PC-9 (cell line): ENCODE measurements around the gene PRSS21. TPM values are rescaled to one million over a fixed set of nuclear protein-coding genes. Genes with fewer than 3 reads are reported as not detected.

ENCODE experiments used
- BruUV-seq: library from RNA; stranded (reverse); fragments of 400-500 nt; replicated peaks from 2 replicates; lab custom pipeline; 2021; lab: Mats Ljungman, UMichigan
- CTCF ChIA-PET: fragments of 300-600 bp; sonication (Branson Sonifier 250); formaldehyde crosslinking; loops from one replicate; lab custom pipeline; 2022; ENCODE audit warnings: antibody characterized with exemption; lab: Charles Lee
- POLR2A ChIA-PET: fragments of 300-600 bp; sonication (Branson Sonifier 250); formaldehyde crosslinking; loops from one replicate; lab custom pipeline; 2022; ENCODE audit warnings: antibody characterized with exemption; ENCODE audit not compliant: unreplicated experiment; lab: Charles Lee
- DNase-seq, 2 experiments: peaks; one replicate each; pipeline versions ENCODE4 v3.0.0 to v3.0.0-alpha.2; 2015 to 2022; ENCODE audit warnings: mixed read lengths in 1 of 2
- H2AFZ ChIP-seq: fragments of 200-600 bp; sonication (generic); 2 replicates; pipeline ENCODE4 v1.8.1; 2017; ENCODE audit warnings: antibody characterized with exemption
- H3F3A ChIP-seq: fragments of 200-600 bp; sonication (generic); 2 replicates; pipeline ENCODE4 v1.8.1; 2017; ENCODE audit warnings: antibody characterized with exemption, mild to moderate bottlenecking, low read depth; ENCODE audit not compliant: insufficient read depth
- H3K27ac ChIP-seq: fragments of 200-600 bp; sonication (generic); 2 replicates; pipeline ENCODE4 v1.6.1; 2016; ENCODE audit warnings: mixed run types
- H3K27me3 ChIP-seq: fragments of 200-600 bp; sonication (generic); 2 replicates; pipeline ENCODE4 v1.6.1; 2016; ENCODE audit warnings: low read depth, mixed run types; ENCODE audit not compliant: insufficient read depth
- H3K36me3 ChIP-seq: fragments of 200-600 bp; sonication (generic); 2 replicates; pipeline ENCODE4 v1.6.1; 2016; ENCODE audit warnings: low read depth, mixed run types
- H3K4me1 ChIP-seq: fragments of 200-600 bp; sonication (generic); replicated peaks from 2 replicates; pipeline ENCODE4 v1.6.1; 2016; ENCODE audit warnings: mixed run types; ENCODE audit not compliant: insufficient read depth
- H3K4me2 ChIP-seq: fragments of 200-600 bp; sonication (generic); 2 replicates; pipeline ENCODE4 v1.6.1; 2017; ENCODE audit warnings: mixed run types
- H3K4me3 ChIP-seq: fragments of 200-600 bp; sonication (generic); 2 replicates; pipeline ENCODE4 v1.6.1; 2016; ENCODE audit warnings: mixed run types
- H3K79me2 ChIP-seq: fragments of 200-600 bp; sonication (generic); 2 replicates; pipeline ENCODE4 v1.6.1; 2017; ENCODE audit warnings: low read depth, mixed run types
- H3K9me2 ChIP-seq: fragments of 200-600 bp; sonication (generic); 2 replicates; pipeline ENCODE4 v1.8.1; 2017; ENCODE audit warnings: mild to moderate bottlenecking; ENCODE audit not compliant: insufficient read depth
- H3K9me3 ChIP-seq: fragments of 200-600 bp; sonication (generic); 2 replicates; pipeline ENCODE4 v1.8.1; 2016; ENCODE audit warnings: low read depth; ENCODE audit not compliant: insufficient read depth
- H4K20me1 ChIP-seq: fragments of 200-600 bp; sonication (generic); 2 replicates; pipeline ENCODE4 v1.8.1; 2017; ENCODE audit not compliant: insufficient read depth
- CTCF ChIP-seq: fragments of 200-600 bp; sonication (generic); conservative IDR thresholded peaks from 2 replicates; pipeline ENCODE4 v1.6.1; 2017; ENCODE audit warnings: mixed run types, antibody characterized with exemption, mild to moderate bottlenecking, moderate library complexity
- EZH2 ChIP-seq: fragments of 200-600 bp; sonication (generic); IDR thresholded peaks from 2 replicates; pipeline ENCODE4 v1.8.0; 2017; ENCODE audit warnings: antibody characterized with exemption, low read depth
- intact Hi-C: fragments of 100-400 bp; cut with micrococcal nuclease; formaldehyde crosslinking; loops from one replicate; pipeline ENCODE4 v1.10.0; 2022; ENCODE audit not compliant: unreplicated experiment
- total RNA-seq: library from RNA; stranded (reverse); gene quantifications from 2 replicates; pipeline ENCODE4 v1.2.3, GENCODE V29; 2021

The PRSS21 gene
- total RNA-seq, 1 experiment from 2014 or later: 61.2 TPM

DNA sequence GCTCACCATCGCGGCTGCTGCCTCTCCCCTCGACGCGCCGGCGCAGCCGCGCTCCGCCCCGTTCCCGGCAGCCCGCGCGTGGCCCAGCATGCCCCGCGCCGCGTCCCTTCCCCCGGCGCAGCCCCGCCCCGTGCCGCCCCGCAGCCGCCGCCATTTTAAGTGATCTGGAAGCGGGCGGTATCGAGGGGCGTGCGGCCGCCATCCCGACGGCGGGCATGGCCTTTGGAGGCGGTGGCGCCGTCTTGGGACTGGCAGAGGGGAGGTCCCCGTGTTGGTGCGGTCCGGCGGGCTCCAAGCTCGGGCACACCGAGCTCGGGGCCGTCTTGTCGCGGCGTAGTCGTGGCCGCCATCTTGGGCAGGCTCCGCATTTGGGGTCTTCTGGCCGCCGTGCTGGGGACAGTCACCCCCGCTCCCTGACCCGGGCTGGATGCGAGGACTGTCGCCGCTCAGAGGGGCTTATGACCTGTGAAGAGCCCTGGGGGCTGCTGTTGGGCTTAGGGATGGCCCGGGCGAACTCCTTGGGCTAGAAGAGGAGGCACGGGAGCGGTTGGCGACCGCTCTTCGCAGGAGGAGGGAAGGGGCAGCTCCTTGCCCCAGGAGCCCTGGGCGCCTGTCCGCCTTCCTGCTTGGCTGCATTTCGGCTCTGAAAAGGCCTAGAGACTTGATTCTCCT lies 39.7 kb upstream of the PRSS21 start, which contains the start of gene ELOB:
Gene ELOB, minus strand, starts transcription at position 50 of the 672 bp plus-strand sequence. Its CDS starts 41 bp downstream, at position 9.
- POLR2A ChIA-PET: interaction anchor here (0.6 to 0.7 kb wide), 4 partner anchors 26 to 81 kb away, joined by 3 to 7 read pairs (median 3); partner anchors contain the start of gene PRSS22
- Histone ChIP-seq H3K4me1 (peaks cover 20% of the 10 kb centered on the region), H3K9me3 (no peaks in the 10 kb centered on the region), H3K79me2 (peaks cover 51% of the 10 kb centered on the region), H2AFZ (peak within 1 kb of the TSS; percentile 72; the same call in 1 of the 2 replicates), H4K20me1 (peaks cover 15% of the 10 kb centered on the region), H3K36me3 (0 out of 2 replicates have a peak, but pooled peaks cover 4% of the 10 kb centered on the region), H3F3A (peaks cover 50% of the 10 kb centered on the region), H3K27me3 (no peaks in the 10 kb centered on the region), H3K27ac (peak within 1 kb of the TSS; percentile 94), H3K4me2 (peak within 1 kb of the TSS; percentile 99), H3K9me2 (no peaks in the 10 kb centered on the region), H3K4me3 (peak within 1 kb of the TSS; percentile 78)
- CTCF ChIA-PET: interaction anchor here (0.5 kb wide), 1 partner anchor 17 kb away, joined by 7 read pairs; no protein-coding TSS in a partner anchor
- BruUV-seq: TSS peak; percentile 62
- intact Hi-C loops: loop anchor here (2.0 to 5.0 kb wide), 2 partner anchors 40 to 81 kb away; partner anchors contain the start of genes PRSS21 and PRSS22
- no peak for TF ChIP-seq CTCF
- TF ChIP-seq EZH2: no peak
- peak; percentile 46 to 88 for DNase-seq

GRCh38 chr16:2777903-2778629 lies 39.0 kb upstream of the PRSS21 start:
- Histone ChIP-seq H3F3A (peaks cover 43% of the 10 kb centered on the region), H3K36me3 (0 out of 2 replicates have a peak, but pooled peaks cover 4% of the 10 kb centered on the region), H3K27ac (peak overlapping the region; percentile 94), H3K79me2 (peaks cover 51% of the 10 kb centered on the region), H3K4me3 (peak overlapping the region; percentile 62), H2AFZ (no peak overlapping the region), H3K27me3 (no peaks in the 10 kb centered on the region), H4K20me1 (peaks cover 8% of the 10 kb centered on the region), H3K9me2 (no peaks in the 10 kb centered on the region), H3K4me1 (peaks cover 20% of the 10 kb centered on the region), H3K4me2 (peak overlapping the region; percentile 93), H3K9me3 (no peaks in the 10 kb centered on the region)
- BruUV-seq: TSS peak; percentile 56
- TF ChIP-seq CTCF: no peak
- TF ChIP-seq EZH2: no peak
- POLR2A ChIA-PET: interaction anchor here (0.6 to 1.0 kb wide), 5 partner anchors 49 to 105 kb away, joined by 3 to 10 read pairs (median 7); partner anchors contain the start of genes FLYWCH2 and PRSS22
- CTCF ChIA-PET: interaction anchor here (0.5 to 0.6 kb wide), 2 partner anchors 18 to 57 kb away, joined by 5 to 7 read pairs; no protein-coding TSS in a partner anchor
- peak; percentile 53 to 65 for DNase-seq
- intact Hi-C loops: loop anchor here (1.0 to 5.0 kb wide), 4 partner anchors 17 to 81 kb away; partner anchors contain the start of genes PRSS21, PRSS22 and ZG16B

DNA sequence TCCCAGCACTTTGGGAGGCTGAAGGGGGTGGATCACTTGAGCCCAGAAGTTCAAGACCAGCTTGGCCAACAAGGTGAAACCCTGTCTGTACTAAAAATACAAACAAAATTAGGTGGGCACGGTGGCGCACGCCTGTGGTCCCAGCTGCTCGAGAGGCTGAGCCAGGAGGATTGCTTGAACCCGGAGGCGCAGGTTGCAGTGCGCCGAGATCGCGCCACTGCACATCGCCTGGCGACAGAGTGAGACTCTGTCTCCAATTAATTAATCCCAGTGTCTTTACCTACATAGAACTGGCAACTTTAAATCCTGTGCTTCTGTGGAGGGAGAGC lies 38.4 kb upstream of the PRSS21 start:
- Histone ChIP-seq H3K4me2 (peak overlapping the region; percentile 93), H3K79me2 (peaks cover 49% of the 10 kb centered on the region), H3K36me3 (0 out of 2 replicates have a peak, but pooled peaks cover 2% of the 10 kb centered on the region), H4K20me1 (peaks cover 3% of the 10 kb centered on the region; the same call in 1 of the 2 replicates), H3F3A (peaks cover 38% of the 10 kb centered on the region), H3K9me2 (no peaks in the 10 kb centered on the region), H3K4me1 (peaks cover 20% of the 10 kb centered on the region), H3K9me3 (no peaks in the 10 kb centered on the region), H3K27ac (peak overlapping the region; percentile 94), H3K27me3 (no peaks in the 10 kb centered on the region), H2AFZ (no peak overlapping the region), H3K4me3 (peak overlapping the region; percentile 62)
- TF ChIP-seq EZH2: no peak
- TF ChIP-seq CTCF: no peak
- POLR2A ChIA-PET: interaction anchor here (0.7 to 1.0 kb wide), 2 partner anchors 78 to 104 kb away, joined by 3 to 10 read pairs; partner anchors contain the start of gene FLYWCH2
- DNase-seq: no peak
- BruUV-seq: no TSS peak
- intact Hi-C loops: loop anchor here (1.0 to 5.0 kb wide), 3 partner anchors 16 to 52 kb away; partner anchors contain the start of genes PRSS21 and ZG16B
- CTCF ChIA-PET: interaction anchor here (0.6 kb wide), 1 partner anchor 57 kb away, joined by 5 read pairs; no protein-coding TSS in a partner anchor
